GM12892 (cell line): Measurements from ENCODE around the gene HLA-DRA.

ENCODE experiments used
- POLR2A ChIP-seq: IDR thresholded peaks from 2 replicates; pipeline ENCODE4 v1.6.1; 2011; ENCODE audit warnings: low read depth, low read length, control low read depth
- POLR2AphosphoS5 ChIP-seq: IDR thresholded peaks from 2 replicates; pipeline ENCODE4 v1.6.1; 2011; ENCODE audit warnings: low read depth, low read length, control low read depth
- TAF1 ChIP-seq: IDR thresholded peaks from 2 replicates; pipeline ENCODE4 v1.6.1; 2011; ENCODE audit warnings: low read depth, mild to moderate bottlenecking, control low read depth, low read length, borderline replicate concordance

DNA sequence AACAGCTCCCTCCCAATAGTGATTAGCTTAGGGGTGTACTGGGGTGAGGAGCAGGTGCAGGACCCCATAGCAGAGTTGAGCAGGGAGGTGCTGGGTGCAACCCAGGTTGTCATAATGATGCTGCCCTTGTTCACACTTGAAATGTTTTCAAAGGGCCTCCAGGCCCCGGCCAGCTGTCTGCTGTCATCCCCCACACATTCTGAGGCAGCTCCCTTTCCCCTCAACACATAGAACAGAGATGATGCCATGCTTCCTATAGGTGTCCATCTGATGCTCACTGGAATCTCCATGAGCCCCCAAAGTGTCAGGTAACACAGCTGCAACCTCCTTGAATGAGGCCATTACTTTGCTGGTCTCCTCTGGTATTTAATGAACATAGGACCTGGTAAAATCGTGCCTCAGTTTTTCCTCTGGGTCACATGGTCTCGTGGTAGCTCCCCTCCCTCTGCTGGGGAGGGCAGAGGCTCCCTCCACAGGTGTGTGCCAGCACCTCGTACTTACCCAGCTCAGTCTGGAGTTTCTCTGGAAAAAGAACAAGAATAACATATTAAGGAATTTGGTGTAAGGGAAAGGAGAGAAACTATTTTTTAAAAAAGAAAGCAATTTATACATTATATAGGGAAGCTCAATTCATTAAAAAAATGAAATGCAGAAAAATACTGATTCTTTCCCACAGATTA is 38.3 kb upstream of the HLA-DRA start:
- no peak for TF ChIP-seq POLR2AphosphoS5
- TF ChIP-seq POLR2A = no peak
- no peak for TF ChIP-seq TAF1
